ENCODE measurements around the gene GPC5.

GPC5 gene

GRCh38 chr13:91369441-91369831 lies 29.0 kb upstream of the GPC5 start:
- TF ChIP-seq TAF1 (IDR thresholded peaks at IDR 0.05; ENCODE audit: borderline replicate concordance, insufficient read depth, low read length) (no peak), SIN3A (IDR thresholded peaks at IDR 0.05; ENCODE audit: borderline replicate concordance, insufficient read depth, low read length) (no peak), FOXP2 (optimal IDR thresholded peaks at IDR 0.05; ENCODE audit: borderline replicate concordance, extremely low read depth, extremely low read length, insufficient read depth) (no peak), POLR2AphosphoS5 (IDR thresholded peaks at IDR 0.05; ENCODE audit: low read depth, low read length) (no peak), REST (IDR thresholded peaks at IDR 0.05; ENCODE audit: insufficient read depth in 1 of 2, low read depth in 2 of 2, low read length in 2 of 2) (no peak)

GRCh38 chr13:91370501-91370900 lies 27.9 kb upstream of the GPC5 start:
- TF ChIP-seq TAF1 (IDR thresholded peaks at IDR 0.05; ENCODE audit: borderline replicate concordance, insufficient read depth, low read length) (no peak), REST (IDR thresholded peaks at IDR 0.05; ENCODE audit: insufficient read depth in 1 of 2, low read depth in 2 of 2, low read length in 2 of 2) (no peak), SIN3A (IDR thresholded peaks at IDR 0.05; ENCODE audit: borderline replicate concordance, insufficient read depth, low read length) (no peak), POLR2AphosphoS5 (IDR thresholded peaks at IDR 0.05; ENCODE audit: low read depth, low read length) (no peak), FOXP2 (optimal IDR thresholded peaks at IDR 0.05; ENCODE audit: borderline replicate concordance, extremely low read depth, extremely low read length, insufficient read depth) (no peak)

GRCh38 chr13:91372911-91373310 lies 25.5 kb upstream of the GPC5 start:
- TF ChIP-seq TAF1 (IDR thresholded peaks at IDR 0.05; ENCODE audit: borderline replicate concordance, insufficient read depth, low read length) (no peak), REST (IDR thresholded peaks at IDR 0.05; ENCODE audit: insufficient read depth in 1 of 2, low read depth in 2 of 2, low read length in 2 of 2) (no peak), FOXP2 (optimal IDR thresholded peaks at IDR 0.05; ENCODE audit: borderline replicate concordance, extremely low read depth, extremely low read length, insufficient read depth) (no peak), SIN3A (IDR thresholded peaks at IDR 0.05; ENCODE audit: borderline replicate concordance, insufficient read depth, low read length) (no peak), POLR2AphosphoS5 (IDR thresholded peaks at IDR 0.05; ENCODE audit: low read depth, low read length) (no peak)

GRCh38 chr13:91375116-91375729 lies 23.2 kb upstream of the GPC5 start:
- TF ChIP-seq POLR2AphosphoS5 (IDR thresholded peaks at IDR 0.05; ENCODE audit: low read depth, low read length) (no peak), SIN3A (IDR thresholded peaks at IDR 0.05; ENCODE audit: borderline replicate concordance, insufficient read depth, low read length) (no peak), FOXP2 (optimal IDR thresholded peaks at IDR 0.05; ENCODE audit: borderline replicate concordance, extremely low read depth, extremely low read length, insufficient read depth) (no peak), TAF1 (IDR thresholded peaks at IDR 0.05; ENCODE audit: borderline replicate concordance, insufficient read depth, low read length) (no peak), REST (IDR thresholded peaks at IDR 0.05; ENCODE audit: insufficient read depth in 1 of 2, low read depth in 2 of 2, low read length in 2 of 2) (no peak)

All from PFSK-1 (cell line).